HG03571 (cell line): ENCODE measurements around the gene NFE2L2.
"Not testable (repeated sequence)": the region's sequence is repeated elsewhere in the genome, so short reads cannot be mapped to it uniquely, and the experiment has no call there.

Experiments used
- ATAC-seq: cut with Tn5 transposase; IDR thresholded peaks from one replicate; pipeline ENCODE4 v1.9.1; 2021; ENCODE audit not compliant: unreplicated experiment

The NFE2L2 gene

DNA sequence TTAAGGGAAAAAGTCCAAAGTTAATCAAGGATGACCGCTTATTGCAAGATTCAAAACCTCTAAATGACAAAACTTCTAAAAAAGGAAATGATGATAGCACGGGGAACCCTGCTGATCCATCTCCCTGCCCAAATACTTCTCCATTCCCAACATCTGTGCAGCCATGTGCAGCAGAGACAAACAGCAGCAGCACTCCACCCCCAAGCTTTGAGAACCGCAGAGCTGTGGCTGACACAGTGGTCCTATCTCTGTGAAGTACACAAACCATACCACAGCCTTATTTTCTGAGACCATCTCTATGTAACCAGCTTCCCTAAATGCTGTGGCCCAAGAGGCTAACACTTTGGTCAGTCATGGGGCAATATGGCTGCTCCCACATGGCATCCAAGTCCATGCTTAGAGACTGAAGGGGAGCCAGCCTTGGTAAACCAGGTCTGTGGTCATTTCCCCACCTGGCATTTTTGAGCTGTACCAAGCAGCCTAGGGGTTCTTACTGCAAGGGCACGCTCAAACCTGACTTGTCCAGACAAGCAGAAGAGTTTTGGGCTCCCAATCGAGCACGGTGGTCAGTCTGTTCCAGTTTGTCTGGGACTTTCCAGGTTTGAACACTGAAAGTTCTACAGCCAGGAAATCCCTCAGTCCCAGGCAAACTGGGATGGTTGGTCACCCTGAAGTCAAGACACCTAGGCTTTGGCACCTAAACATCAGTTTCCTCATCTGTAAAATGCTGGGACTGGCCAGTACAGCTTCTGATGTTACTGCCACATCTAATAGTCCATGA lies 17.1 kb upstream of the NFE2L2 start:
- peak; percentile 65 for ATAC-seq

DNA sequence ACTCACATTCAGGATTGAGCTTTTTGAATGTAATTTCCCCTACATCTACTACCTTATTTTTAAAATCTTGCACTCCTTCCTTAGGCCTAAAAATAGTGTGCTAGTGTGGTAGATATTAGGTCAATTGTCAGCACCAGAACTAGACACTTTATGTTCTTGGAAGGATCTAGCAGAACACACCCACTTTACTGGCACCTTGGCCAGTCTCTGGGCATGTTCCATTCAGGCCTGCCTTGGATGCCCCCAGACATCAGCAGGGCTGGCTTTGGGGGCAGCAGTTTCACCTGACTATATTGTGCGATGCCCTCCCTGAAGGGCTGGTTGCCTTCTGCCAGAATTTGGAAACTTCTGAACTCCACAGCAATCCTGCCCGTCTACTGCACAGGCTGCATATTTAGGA lies 15.3 kb upstream of the NFE2L2 start:
- ATAC-seq = no peak

DNA sequence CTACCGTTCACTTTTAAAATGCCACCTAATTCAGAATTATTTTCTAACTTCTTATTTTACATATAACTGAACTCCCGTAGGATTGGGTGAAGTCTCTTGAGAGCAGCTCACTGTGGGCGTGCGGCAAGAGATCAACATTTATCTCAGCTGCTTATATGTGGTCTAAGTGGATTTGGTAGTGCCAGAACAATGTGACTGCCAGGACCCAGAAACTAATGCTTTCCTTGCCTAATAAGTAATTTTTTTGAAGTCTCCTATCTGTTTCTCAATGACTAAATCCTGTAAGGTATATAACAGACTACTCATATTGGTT lies 11.2 kb upstream of the NFE2L2 start:
- no peak for ATAC-seq

GRCh38 chr2:177275040-177275742 lies 10.7 kb upstream of the NFE2L2 start:
- ATAC-seq = no peak

DNA sequence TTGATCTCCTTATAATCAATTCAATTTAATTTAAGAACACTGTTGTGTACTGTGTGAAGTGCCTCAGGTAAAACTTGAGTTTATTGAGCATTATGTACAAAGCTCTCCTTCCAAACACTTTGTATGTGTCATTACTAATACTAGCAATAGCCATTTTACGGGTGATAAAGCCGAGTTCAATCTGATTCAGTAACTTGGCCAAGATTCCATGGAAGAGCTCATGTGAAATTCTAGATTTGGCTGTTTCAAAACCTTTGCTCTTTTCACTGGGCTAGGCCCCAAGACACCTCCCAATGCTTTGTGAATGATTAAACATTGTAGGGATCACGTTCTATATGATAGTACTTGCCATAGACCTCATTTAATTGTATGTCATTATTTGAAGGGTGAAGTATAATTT lies 8.9 kb upstream of the NFE2L2 start:
- no peak for ATAC-seq

GRCh38 chr2:177272765-177273164 lies 8.2 kb upstream of the NFE2L2 start:
- no peak for ATAC-seq

DNA sequence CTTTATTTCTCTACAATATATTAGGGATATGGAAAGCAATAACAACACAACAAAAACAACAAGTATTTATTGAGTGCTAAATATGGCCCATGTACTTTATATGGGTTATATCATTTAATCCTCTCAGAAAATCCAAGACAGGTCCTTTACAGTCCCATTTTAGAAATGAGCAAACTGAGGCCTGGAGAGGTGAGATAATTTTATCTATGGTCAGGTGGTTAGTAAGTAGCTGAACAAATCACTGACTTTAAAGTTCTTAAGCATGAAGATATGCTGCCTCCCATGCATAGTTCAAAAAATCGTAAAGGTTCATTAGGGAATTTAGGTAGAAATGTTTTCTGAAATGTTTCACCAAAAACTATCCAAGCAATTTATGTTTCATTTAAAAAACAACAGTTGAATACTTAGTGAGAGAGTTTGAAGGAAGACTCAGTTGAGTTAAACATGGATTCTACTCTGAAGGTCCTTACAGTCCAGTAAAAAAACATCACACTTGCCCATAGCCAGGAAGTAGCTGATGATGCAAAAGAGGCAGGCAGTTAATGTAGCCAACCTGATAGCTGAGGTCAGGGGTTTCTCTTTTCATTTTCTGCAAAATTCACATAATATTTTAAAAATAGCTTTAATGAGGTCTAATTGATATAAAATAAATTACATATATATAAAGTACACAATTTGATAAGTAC lies 7.6 kb upstream of the NFE2L2 start:
- no peak for ATAC-seq

DNA sequence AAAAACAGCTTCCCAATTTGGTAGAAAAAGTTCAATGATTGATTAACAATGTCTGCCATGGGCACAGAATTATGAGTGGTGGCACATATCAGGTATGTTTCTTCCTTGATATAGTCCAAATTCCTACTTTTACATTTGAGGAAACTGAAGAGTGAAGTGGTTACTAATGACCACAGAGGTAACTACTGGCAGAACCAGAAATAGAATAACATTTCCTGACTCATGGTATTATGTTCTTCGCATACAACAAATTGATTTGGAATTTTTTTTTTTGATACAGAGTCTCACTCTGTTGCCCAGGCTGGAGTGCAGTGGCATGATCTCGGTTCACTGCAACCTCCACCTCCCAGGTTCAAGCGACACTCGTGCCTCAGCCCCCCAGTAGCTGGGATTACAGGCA lies 6.0 kb upstream of the NFE2L2 start:
- no peak for ATAC-seq

- ATAC-seq = no peak
Observed at GRCh38 chr2:177268901-177269300, 4.4 kb upstream of the NFE2L2 start.

DNA sequence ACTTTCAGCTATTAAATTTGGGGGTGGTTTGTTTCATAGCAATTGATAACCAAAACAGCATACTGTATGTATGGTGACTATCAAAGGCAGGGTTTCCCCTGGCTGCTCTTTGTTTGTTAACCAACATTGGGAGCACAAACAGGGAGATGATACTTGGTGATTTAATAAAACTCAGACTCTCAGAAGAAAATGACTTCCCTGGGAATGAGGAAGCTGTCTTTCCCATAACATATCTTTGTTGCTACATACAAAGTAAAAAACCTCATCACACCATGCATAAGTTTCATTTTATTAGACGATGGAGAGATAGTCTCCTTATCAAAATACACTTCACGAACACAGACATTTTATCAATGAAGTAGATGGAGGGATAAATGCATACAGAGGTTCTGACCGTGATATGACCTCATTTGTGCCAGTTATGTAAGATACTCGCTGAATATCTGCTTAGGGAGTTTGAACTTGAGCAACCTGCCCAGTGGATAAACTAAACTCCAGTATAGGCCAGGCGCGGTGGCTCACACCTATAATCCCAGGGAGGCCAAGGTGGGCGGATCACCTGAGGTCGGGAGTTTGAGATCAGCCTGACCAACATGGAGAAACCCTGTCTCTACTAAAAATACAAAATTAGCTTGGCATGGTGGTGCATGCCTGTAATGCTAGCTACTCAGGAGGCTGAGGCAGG lies 3.8 kb upstream of the NFE2L2 start:
- ATAC-seq = no peak

DNA sequence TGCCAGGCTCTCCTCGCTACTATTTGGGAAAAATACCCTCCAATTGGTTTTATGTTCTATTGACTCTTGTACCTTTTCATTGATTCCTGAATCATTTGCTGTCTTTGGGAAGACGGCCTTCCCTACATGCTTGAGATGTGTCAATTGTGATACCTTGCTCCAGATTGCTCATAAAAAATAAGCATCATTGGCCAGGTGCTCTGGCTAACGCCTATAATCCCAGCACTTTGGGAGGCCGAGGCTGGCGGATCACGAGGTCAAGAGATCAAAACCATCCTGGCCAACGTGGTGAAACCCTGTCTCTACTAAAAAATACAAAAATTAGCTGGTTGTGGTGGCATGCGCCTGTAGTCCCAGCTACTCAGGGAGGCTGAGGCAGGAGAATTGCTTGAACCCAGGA lies 2.4 kb upstream of the NFE2L2 start:
- ATAC-seq = not testable (repeated sequence)

DNA sequence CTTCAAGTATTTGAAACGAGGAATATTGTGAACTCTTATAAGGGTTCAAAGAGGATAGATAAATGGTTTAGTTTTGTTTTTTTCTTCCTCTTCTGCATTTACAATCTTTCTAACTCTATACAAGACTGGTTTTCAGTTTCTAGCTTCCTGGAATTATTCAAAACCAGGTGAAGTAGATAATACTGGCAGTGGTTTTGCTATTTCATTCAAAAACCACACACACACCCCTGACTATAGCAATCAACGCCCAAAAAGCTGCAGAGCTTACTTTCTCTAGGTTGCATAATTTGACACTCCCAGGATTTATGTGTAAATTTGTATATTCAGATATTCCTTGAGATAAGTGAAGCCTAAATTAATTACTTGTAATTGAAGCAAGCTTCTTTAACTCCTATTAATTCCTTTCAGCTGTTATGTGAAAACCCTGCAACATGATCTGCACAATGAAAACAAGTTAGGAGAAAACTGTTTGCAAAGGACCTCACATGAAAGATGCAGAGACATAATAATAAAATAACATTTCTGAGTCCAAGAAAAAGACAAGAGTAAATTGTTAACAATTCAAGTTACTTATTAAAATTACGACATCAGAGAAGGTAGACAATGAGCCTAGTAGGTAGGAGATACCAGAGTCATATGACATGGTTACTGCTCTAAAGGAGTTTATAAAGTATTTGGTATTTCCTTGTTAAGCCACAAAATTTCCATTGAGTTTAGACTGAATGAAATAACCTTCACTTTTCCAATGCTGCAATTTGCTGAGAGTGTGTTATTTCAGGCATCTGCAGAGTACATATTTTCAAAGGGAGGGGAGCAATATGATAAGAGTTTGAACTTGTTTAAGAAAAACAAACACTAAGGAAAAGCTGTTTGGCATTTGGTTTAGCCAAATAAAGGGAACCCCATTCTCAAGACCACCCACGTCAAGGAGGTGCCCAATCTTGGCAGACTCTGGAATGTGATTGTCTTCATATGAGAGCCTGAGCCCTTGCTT lies 1.6 kb upstream of the NFE2L2 start:
- ATAC-seq = no peak

GRCh38 chr2:177264209-177264692 lies 276 bp downstream of the NFE2L2 start:
- no peak for ATAC-seq

GRCh38 chr2:177263451-177264208 lies 897 bp downstream of the NFE2L2 start:
- ATAC-seq = peak; percentile 52

DNA sequence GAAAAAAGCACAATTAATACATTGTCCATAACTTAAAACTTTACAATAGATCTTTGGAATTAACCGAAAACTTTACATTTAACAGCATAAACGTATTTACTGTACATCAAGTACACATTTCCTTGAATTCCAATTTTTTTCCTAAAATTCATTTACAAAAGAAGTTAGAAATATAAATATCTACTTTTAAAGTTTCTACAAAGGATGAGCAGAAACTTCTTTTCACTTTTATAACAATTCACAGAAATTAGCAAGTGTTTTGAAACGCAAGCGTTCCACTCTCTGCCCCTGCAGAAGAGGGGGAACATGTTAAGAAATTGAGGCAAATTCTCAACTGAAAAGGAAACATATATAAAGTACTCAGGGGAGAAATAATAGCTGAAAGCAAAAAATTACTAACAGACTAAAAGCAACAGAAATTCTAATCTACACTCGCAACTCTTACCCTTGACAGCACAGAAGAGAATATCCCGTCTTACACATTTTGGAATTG lies 1.5 kb downstream of the NFE2L2 start:
- ATAC-seq = no peak

- ATAC-seq = no peak
Observed at GRCh38 chr2:177262092-177262491, 2.4 kb downstream of the NFE2L2 start.

GRCh38 chr2:177261116-177262060 lies 3.1 kb downstream of the NFE2L2 start:
- no peak for ATAC-seq

DNA sequence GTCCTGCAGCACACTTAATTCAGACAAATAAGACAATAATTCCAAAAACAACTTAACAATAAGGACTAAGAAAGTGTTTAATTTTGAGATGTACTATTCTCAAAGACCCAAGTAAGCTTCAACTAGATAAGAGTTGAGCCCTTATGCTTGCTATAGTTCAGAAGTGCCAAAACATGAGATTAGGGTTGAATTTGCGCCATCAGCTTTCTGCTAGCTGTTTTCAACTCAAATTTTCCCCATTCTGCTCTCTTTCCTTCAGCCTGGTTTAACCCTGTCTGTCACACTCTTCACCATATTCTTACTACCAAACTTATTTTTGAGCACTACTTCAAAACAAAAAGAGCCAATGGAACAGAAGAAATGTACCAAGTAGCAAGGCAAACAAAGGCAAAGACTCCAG lies 4.1 kb downstream of the NFE2L2 start:
- no peak for ATAC-seq
